Effector memory CD8-positive, alpha-beta T cell (primary cell): Measurements from ENCODE around the gene CLEC2D.
"Not testable (repeated sequence)": the region's sequence is repeated elsewhere in the genome, so short reads cannot be mapped to it uniquely, and the experiment has no call there.

ENCODE experiments used
- ATAC-seq: fragments of 150-1000 bp; cut with Tn5 transposase; replicated peaks from 2 replicates; pipeline ENCODE4 v1.10.0; 2021; ENCODE audit warnings: mild to moderate bottlenecking, moderate library complexity
- DNase-seq, 3 experiments: peaks; one replicate each; pipeline ENCODE4 v3.0.0; 2021
- H3K27ac Mint-ChIP-seq, 2 donors: one replicate each; pipeline ENCODE4 v1.8.0; 2022; ENCODE audit warnings: mild to moderate bottlenecking in 2 of 2, mixed read lengths in 2 of 2, moderate library complexity in 2 of 2
- H3K27me3 Mint-ChIP-seq, 2 donors: one replicate each; pipeline ENCODE4 v1.8.0; 2022; ENCODE audit warnings: mixed read lengths in 2 of 2
- H3K36me3 Mint-ChIP-seq: one replicate; pipeline ENCODE4 v1.8.0; 2022; ENCODE audit warnings: mild to moderate bottlenecking, moderate library complexity, mixed read lengths; ENCODE audit not compliant: insufficient read depth
- H3K4me1 Mint-ChIP-seq, 2 donors: one replicate each; pipeline ENCODE4 v1.8.0; 2022; ENCODE audit warnings: low read depth in 2 of 2, mixed read lengths in 2 of 2
- H3K4me3 Mint-ChIP-seq, 2 donors: one replicate each; pipeline ENCODE4 v1.8.0; 2022; ENCODE audit warnings: mild to moderate bottlenecking in 2 of 2, mixed read lengths in 2 of 2, moderate library complexity in 2 of 2
- H3K9me3 Mint-ChIP-seq, 2 donors: one replicate each; pipeline ENCODE4 v1.8.0; 2022; ENCODE audit warnings: mixed read lengths in 2 of 2

The CLEC2D gene

GRCh38 chr12:9644985-9645551 lies 24.4 kb upstream of the CLEC2D start:
- not testable (repeated sequence) for H3K27me3 Mint-ChIP-seq, ATAC-seq, H3K9me3 Mint-ChIP-seq, DNase-seq
- H3K36me3 Mint-ChIP-seq: peaks cover 34% of the 10 kb centered on the region
- H3K4me1 Mint-ChIP-seq: peaks cover 32 to 37% of the 10 kb centered on the region in 2 donors
- H3K4me3 Mint-ChIP-seq: peak overlapping the region; percentile 0 to 24
- peak overlapping the region in 1 of 2 donors; percentile 10 for H3K27ac Mint-ChIP-seq

- Mint-ChIP-seq H3K27ac (peak overlapping the region; percentile 95 to 96), H3K27me3 (no peaks in the 10 kb centered on the region), H3K4me3 (peak overlapping the region; percentile 92 to 98), H3K36me3 (peaks cover 51% of the 10 kb centered on the region), H3K4me1 (peaks cover 41 to 42% of the 10 kb centered on the region in 2 donors), H3K9me3 (peaks cover 0 to 7% of the 10 kb centered on the region in 2 donors)
- DNase-seq (no peak), ATAC-seq (no peak)
Measured at GRCh38 chr12:9646794-9647781, 22.4 kb upstream of the CLEC2D start.

GRCh38 chr12:9647825-9648700 lies 21.4 kb upstream of the CLEC2D start:
- ATAC-seq: peak; percentile 76
- Mint-ChIP-seq H3K27me3 (no peaks in the 10 kb centered on the region), H3K4me3 (peak overlapping the region; percentile 92 to 98), H3K36me3 (peaks cover 51% of the 10 kb centered on the region), H3K4me1 (peaks cover 42 to 49% of the 10 kb centered on the region in 2 donors), H3K9me3 (peaks cover 0 to 7% of the 10 kb centered on the region in 2 donors), H3K27ac (peak overlapping the region; percentile 95 to 96)
- peak; percentile 85 to 93 (median 92) for DNase-seq

GRCh38 chr12:9648701-9649531 lies 20.6 kb upstream of the CLEC2D start:
- no peak for ATAC-seq

GRCh38 chr12:9649532-9649940 lies 20.0 kb upstream of the CLEC2D start:
- Mint-ChIP-seq H3K27ac (peak overlapping the region; percentile 95 to 96), H3K36me3 (peaks cover 64% of the 10 kb centered on the region), H3K27me3 (no peaks in the 10 kb centered on the region), H3K4me3 (peak overlapping the region; percentile 92 to 98), H3K4me1 (peaks cover 44 to 52% of the 10 kb centered on the region in 2 donors), H3K9me3 (peaks cover 0 to 9% of the 10 kb centered on the region in 2 donors)
- ATAC-seq (no peak), DNase-seq (peak in 1 of 3 experiments; percentile 10)

More at GRCh38 chr12:9648701-9649531, 20.6 kb upstream of the CLEC2D start:
- Mint-ChIP-seq H3K36me3 (peaks cover 59% of the 10 kb centered on the region), H3K4me3 (peak overlapping the region; percentile 92 to 98), H3K9me3 (peaks cover 0 to 7% of the 10 kb centered on the region in 2 donors), H3K27ac (peak overlapping the region; percentile 95 to 96), H3K27me3 (no peaks in the 10 kb centered on the region), H3K4me1 (peaks cover 42 to 49% of the 10 kb centered on the region in 2 donors)
- DNase-seq: no peak

- Mint-ChIP-seq H3K4me3 (peak overlapping the region; percentile 92 to 98), H3K9me3 (peaks cover 0 to 7% of the 10 kb centered on the region in 2 donors), H3K4me1 (peaks cover 49 to 57% of the 10 kb centered on the region in 2 donors), H3K36me3 (peaks cover 70% of the 10 kb centered on the region), H3K27ac (peak overlapping the region; percentile 95 to 96), H3K27me3 (no peaks in the 10 kb centered on the region)
- no peak for ATAC-seq
- no peak for DNase-seq
Measured at GRCh38 chr12:9650151-9650576, 19.3 kb upstream of the CLEC2D start.

- Mint-ChIP-seq H3K4me1 (peaks cover 57 to 61% of the 10 kb centered on the region in 2 donors), H3K9me3 (peaks cover 0 to 5% of the 10 kb centered on the region in 2 donors), H3K36me3 (peaks cover 82% of the 10 kb centered on the region), H3K27me3 (no peaks in the 10 kb centered on the region), H3K4me3 (peak overlapping the region; percentile 92 to 98), H3K27ac (peak overlapping the region; percentile 95 to 96)
- ATAC-seq (no peak), DNase-seq (no peak)
Measured at GRCh38 chr12:9651265-9651729, 18.2 kb upstream of the CLEC2D start.

GRCh38 chr12:9660046-9660445 lies 9.5 kb upstream of the CLEC2D start:
- H3K27me3 Mint-ChIP-seq: no peaks in the 10 kb centered on the region
- peak overlapping the region; percentile 77 to 79 for H3K27ac Mint-ChIP-seq
- ATAC-seq: no peak
- H3K4me3 Mint-ChIP-seq: peak overlapping the region in 1 of 2 donors; percentile 4
- H3K4me1 Mint-ChIP-seq: peaks cover 54 to 75% of the 10 kb centered on the region in 2 donors
- no peak for DNase-seq
- peaks cover 65% of the 10 kb centered on the region for H3K36me3 Mint-ChIP-seq
- no peaks in the 10 kb centered on the region for H3K9me3 Mint-ChIP-seq

- ATAC-seq (no peak), DNase-seq (no peak)
- peak overlapping the region in 1 of 2 donors; percentile 71 for H3K4me3 Mint-ChIP-seq
Measured at GRCh38 chr12:9661720-9662119, 7.8 kb upstream of the CLEC2D start.

GRCh38 chr12:9662488-9662887 lies 7.0 kb upstream of the CLEC2D start:
- H3K27ac Mint-ChIP-seq: peak overlapping the region; percentile 79 to 94
- peaks cover 57% of the 10 kb centered on the region for H3K36me3 Mint-ChIP-seq
- no peaks in the 10 kb centered on the region for H3K27me3 Mint-ChIP-seq
- H3K4me3 Mint-ChIP-seq: peak overlapping the region; percentile 44 to 71
- ATAC-seq (peak; percentile 72), DNase-seq (no peak)
- no peaks in the 10 kb centered on the region for H3K9me3 Mint-ChIP-seq
- peaks cover 37 to 65% of the 10 kb centered on the region in 2 donors for H3K4me1 Mint-ChIP-seq

More at GRCh38 chr12:9661720-9662119, 7.8 kb upstream of the CLEC2D start:
- peaks cover 39 to 59% of the 10 kb centered on the region in 2 donors for H3K4me1 Mint-ChIP-seq
- H3K9me3 Mint-ChIP-seq: no peaks in the 10 kb centered on the region
- peaks cover 56% of the 10 kb centered on the region for H3K36me3 Mint-ChIP-seq
- peak overlapping the region; percentile 79 to 94 for H3K27ac Mint-ChIP-seq
- H3K27me3 Mint-ChIP-seq: no peaks in the 10 kb centered on the region

GRCh38 chr12:9667403-9668160 lies 1.9 kb upstream of the CLEC2D start:
- H3K4me3 Mint-ChIP-seq: peak overlapping the region; percentile 75 to 93
- H3K36me3 Mint-ChIP-seq: peaks cover 49% of the 10 kb centered on the region
- ATAC-seq (no peak), DNase-seq (no peak)
- peak overlapping the region; percentile 90 to 92 for H3K27ac Mint-ChIP-seq
- H3K9me3 Mint-ChIP-seq: no peaks in the 10 kb centered on the region
- H3K27me3 Mint-ChIP-seq: no peaks in the 10 kb centered on the region
- peaks cover 41 to 66% of the 10 kb centered on the region in 2 donors for H3K4me1 Mint-ChIP-seq
